ENCODE results near the gene ATP2B2.
"Not testable (repeated sequence)": the region's sequence is repeated elsewhere in the genome, so short reads cannot be mapped to it uniquely, and the experiment has no call there.

ATP2B2 gene

DNA sequence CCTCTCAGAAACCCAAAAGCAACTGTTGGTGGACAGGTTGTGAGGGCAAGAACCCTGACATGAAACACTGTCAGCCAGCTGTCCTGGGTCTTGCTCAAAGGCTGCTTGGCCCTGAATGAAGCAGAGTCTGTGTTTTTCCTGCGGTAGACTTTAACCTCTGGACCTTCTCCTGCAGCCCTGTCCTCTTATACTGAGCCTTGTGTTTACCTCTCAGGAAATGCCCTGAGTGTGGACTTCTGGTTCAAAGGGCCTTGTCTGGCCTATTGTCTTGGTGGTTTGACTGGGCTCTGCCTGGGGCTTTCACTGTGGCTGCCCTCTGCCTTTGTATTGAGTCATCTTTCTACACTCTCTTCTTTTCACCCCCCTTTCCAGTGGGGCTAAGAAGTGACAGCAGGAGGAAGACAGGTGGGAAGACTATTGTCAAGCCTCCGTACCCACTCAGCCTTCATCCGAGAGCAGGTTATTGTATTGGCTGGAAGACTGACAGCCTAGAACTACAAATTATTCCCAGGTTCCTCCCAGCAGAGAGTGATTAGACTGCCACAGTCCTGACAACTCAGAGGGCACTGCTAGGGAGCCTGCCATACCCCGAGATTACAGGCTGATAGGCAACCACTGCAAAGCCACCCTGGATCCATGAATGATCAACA, 187.9 kb downstream of the ATP2B2 start:
- DNase-seq, result no peak

DNA sequence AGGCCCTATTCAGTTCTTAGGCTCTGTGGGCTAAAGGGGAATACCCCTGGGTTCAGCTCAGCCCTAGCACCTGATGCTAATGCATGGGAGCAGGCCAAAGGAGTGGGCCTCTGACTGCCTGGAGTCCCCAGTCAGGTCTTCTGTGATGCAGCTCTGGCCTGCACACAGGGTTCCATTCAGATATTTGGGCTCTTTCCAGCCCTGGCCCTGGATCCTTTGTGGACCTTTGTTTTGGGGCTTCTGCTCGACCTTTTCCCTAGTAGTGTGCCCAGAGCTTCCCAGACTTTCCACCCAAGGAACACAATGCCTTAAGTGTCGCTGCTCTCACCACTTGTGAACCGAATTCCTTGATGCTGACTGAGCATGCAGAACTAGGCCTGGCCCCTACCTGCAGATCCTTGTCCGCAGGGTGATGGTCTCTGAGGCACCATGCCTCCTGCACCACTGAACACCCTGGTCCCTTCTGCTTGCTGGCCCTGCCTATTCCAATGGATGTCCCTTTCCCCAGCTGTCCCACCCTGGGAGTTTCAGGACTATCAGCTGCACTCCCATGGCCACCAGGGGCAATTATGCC, 189.5 kb downstream of the ATP2B2 start:
- DNase-seq, result no peak

DNA sequence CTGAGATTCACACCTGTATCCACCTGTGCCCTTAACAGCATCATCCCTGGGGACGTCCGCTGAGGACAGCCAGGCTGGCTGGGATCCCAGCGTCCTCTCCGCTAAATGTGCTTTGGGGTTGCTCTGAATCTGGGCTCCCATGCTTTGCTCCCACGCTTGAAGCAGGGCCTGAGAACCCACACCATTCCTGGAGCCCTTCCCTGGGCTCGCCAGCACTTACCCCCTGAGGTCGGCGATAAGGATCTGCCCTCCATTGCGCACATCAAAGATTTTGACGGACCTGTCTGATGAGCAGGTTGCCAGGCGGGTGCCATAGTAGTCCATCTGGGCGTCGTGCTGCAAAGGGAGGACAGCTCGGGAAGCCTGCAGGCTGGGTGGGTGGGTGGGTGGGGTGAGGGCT, 190.3 kb downstream of the ATP2B2 start:
- no peak for DNase-seq

DNA sequence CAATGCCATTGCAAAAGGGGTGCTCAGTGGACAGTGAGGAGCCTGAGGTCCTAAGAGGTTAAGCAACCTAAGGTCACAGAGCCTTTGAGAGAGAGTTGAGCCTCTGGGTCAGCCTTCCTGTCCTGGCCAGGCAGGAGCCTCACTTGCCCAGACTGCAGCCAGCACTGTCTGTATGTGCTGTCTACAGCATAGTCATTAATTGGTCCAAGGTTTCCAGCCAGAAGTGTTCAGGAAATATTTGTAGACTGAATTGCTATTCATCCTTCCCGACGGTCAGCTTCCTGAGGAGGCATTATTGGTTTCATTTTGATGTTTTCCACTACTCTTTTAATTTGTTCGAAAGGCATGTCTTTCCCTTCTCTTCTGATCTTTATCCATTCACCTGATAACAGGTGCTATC, 192.5 kb downstream of the ATP2B2 start:
- DNase-seq, result no peak

DNA sequence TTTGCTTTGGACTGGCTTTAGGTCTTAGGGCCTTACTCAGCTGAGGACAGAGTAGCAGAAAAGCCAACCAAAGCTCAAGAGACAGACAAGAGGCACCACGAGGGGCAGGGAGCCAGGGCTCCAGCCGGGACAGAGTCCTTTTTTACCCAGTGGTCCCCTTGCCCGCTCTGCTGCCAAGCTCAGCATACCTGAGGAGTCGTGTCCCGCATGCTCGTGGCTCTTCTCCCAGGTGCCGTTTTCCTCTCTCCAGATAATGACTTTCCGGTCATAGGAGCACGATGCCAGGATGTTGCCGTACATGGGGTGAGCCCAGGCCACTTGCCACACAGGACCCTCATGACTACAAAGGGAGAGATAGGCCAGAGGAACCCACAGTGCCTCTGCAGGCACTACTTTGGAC, 193.0 kb downstream of the ATP2B2 start:
- no peak for DNase-seq

DNA sequence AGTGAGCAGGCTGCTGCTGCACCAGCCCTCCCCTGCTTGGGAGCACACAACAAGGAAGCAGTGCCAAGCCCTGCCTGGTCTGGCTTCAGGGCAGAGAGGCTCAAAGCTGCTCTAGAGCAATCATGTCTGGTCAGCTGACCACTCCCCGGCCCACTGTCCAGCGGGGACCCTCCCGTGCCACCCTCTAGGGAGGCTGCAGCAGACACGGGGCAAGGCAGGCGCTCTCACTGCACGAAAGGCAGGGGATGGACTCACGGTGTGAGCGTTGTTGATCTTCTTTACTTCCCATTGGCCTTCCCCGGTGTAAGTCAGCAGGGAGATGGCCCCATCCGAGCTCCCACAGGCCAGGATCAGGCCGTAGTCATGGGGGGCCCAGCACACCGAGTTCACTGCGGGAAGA, 193.7 kb downstream of the ATP2B2 start:
- DNase-seq, result no peak

DNA sequence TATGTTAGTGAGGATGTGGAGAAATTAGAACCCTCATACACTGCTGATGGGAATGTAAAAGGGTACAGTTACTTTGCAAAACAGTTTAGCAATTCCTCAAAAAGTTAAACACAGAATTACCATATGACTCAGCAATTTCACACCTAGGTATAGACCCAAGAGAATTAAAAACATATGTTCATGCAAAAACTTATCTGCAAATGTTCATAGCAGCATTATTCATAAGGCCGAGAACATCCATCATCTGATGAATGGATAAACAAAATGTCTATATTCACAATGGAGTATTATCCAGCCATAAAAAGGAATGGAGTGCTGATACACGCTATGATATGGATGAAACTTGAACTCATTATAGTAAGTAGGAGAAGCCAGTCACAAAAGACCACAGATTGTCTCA, 194.8 kb downstream of the ATP2B2 start:
- DNase-seq, result no peak

DNA sequence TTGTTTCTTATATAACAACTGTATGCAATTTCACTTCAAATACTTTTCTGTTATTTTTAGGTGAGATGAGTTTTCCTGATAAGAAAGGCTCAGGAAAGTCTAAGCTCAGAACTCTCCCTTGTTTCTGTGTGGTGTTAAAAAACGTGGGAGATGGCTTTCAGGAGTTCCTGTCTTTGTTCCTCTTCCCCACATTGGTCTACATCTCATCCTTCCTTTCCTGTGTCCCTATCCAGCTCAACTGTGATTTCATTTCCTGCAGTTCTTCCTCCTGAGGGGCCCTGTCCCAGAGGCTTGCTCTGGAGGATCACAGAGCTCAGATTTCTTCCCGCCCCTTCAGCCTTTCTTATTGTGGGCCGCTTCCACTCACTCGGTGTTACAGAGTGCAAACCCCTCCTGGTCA, 195.7 kb downstream of the ATP2B2 start:
- DNase-seq, result no peak

DNA sequence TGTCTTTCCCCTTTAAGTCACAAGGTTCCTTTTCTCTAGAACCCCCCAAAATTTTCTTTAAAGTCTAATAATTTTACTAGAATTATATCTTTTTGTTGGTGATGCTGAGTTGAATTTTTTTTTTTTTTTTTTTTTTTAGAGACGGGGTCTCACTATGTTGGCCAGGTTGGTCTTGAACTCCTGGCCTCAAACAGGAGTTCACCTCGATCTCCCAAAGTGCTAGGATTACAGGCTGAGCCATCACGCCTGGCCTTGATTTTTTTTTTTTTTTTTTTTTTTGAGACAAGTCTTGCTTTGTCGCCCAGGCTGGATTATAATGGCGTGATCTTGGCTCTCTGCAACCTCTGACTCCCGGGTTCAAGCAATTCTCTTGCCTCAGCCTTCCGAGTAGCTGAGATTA, 196.7 kb downstream of the ATP2B2 start:
- DNase-seq, result no peak

DNA sequence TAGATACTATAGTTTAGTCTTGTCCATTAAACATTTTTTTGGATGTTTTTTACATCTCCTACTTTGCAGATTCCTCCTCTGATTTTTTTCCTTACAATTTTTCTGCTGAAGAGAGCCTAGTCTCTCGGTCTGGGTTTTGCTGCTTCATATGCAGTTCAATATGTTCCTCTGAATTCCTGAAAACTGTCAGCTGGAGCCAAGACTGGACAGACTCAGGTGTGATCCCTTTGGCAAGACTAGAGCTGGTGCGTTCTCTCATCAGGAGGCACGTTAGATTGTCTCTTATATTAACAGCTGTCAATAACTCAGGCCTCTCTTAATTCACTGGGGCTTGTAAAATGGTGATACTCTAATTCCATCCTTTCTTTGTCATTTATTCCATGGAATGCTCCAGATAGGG, 199.2 kb downstream of the ATP2B2 start:
- DNase-seq, result no peak

DNA sequence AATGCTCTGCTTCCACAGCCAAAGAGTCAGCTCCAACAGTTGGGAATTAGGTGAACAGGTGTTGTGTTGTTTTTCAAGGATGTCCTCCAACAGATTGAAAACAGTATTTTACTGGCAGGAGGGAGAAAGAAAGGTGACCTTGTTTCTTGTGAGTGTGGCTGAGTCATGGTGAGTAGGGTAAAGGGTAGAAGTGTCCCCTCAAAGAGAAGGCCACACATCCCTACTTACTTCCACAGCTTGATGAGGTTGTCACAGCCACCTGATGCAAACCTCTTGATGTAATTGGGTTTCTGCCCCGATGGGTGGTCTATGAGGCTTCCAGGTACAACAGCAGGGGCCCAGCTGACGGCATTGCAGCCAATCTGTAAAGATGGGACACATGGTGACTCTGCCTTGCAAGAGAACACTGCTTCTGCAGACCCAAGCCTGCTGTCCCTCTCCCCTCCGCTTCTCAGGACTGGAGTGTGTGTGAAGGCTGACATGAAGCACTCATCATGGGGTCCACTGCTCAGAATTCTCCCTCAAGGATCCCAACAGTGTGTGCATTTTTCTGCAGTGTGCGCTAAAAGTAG, 200.0 kb downstream of the ATP2B2 start:
- no peak for DNase-seq

DNA sequence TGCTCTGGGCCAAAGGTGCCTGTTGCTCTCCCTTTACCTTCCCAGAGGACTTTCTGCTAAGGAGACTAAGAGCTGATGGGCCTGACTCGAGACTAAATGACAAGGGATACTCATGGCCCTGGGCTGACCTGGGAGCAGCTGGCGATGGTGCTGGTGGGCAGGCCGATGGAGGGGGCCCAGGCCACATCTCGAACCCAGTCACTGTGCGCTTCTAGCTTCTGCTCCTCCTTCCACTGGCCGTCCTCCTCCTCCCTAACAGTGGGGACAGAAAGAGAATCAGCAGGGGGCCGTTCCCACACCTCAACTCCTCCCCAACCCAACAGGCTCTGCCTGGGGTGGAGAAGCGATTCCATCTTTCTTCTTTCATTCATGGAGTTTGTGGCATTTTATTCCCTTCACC, 200.5 kb downstream of the ATP2B2 start:
- no peak for DNase-seq

DNA sequence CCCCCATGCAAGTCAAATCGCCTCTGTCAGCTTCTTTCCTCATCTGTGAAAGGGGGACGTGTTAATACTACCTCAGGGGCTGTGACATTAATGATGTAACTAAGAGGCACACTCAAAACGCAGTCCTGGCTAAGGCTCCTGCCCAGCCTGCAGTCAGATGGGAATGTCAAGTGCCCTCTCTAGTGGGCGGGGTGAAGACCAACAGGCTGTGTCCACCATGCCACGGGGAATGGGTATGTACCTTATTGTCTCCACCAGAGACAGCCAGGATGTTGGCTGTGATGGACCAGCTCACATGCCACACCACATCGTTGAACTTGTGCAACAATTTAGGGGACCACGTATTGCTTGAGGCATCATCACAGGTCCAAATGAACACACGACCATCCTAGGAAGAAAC, 201.6 kb downstream of the ATP2B2 start:
- DNase-seq, result no peak

DNA sequence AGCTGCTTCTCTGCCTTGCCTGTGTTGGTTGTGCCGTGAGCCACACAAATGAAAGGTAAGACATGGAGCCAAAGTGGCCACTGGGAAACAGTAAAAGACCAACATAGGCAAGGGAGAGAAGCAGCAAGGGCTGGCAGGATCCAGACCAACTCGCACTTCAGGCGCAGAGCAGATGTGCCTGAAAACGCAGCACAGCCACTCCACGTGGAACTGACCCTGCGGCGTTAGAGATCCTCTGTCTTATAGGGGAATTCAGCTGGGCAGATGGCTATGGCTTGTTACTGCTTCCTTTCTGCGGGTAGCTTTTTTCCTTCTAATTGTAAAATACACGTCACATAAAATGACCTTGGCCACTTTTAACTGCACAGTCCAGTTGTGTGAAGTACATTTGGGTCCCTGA, 202.3 kb downstream of the ATP2B2 start:
- no peak for DNase-seq

DNA sequence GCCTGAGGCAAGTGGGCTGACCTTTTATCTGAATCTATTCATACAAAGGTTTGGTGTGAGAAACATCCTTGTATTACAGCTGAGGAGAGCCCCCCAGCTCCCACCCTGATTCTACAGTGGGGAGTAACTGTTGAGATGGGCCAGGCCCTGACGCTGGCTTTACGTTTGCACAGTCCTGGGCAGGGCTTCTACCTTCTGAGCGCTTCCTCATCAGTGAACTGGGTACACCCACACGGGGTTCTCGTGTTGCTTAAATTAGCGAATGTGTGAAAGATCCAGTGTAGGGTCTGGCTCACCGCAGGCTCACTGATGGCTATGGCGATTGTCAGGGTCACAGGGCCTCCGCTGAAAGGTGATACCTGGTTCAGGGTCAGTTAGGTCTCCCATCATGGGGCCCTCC, 205.3 kb downstream of the ATP2B2 start:
- no peak for DNase-seq

DNA sequence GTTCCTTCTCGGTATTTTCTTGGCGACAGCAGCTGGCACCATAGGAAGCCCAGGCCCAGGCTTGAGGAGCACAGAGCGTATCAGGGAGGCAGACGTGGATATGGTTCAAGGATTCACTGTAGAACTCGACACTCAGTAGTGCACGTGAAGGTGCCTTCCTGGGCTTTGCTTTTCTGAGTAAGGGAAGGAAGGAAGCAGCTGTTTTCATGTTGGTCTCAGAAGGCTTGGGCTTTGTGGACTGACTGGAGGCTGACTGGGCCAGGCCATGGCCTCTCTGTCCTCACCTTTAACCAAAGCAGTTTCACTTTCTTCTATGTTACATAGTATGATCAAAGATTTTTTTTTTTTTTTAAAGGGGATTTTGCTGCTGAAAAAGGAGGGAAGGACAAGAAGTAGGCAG, 205.7 kb downstream of the ATP2B2 start:
- DNase-seq, result no peak

DNA sequence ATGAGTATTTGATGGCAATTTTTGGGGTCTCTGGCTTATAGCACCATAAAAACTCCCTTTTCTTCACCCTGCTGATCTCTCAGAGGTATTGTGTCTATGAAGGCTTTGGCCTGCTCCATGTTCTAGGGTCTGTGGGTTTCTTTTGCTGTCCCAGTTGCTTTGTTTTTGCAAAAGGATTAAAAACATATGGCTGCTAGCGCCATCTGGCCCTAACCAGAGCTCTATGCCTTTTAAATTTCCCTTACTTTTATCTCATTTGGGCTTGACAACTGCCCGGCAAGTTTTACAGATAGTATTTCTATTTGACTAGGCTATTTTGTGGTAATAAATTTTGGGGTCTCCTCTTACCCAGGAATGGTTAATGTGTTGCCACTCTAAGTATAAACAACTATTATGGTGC, 206.2 kb downstream of the ATP2B2 start:
- DNase-seq, result peak; percentile 26

DNA sequence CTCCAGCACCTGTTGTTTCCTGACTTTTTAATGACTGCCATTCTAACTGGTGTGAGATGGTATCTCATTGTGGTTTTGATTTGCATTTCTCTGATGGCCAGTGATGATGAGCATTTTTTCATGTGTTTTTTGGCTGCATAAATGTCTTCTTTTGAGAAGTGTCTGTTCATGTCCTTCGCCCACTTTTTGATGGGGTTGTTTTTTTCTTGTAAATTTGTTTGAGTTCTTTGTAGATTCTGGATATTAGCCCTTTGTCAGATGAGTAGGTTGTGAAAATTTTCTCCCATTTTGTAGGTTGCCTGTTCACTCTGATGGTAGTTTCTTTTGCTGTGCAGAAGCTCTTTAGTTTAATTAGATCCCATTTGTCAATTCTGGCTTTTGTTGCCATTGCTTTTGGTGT, 207.3 kb downstream of the ATP2B2 start:
- not testable (repeated sequence) for DNase-seq

DNA sequence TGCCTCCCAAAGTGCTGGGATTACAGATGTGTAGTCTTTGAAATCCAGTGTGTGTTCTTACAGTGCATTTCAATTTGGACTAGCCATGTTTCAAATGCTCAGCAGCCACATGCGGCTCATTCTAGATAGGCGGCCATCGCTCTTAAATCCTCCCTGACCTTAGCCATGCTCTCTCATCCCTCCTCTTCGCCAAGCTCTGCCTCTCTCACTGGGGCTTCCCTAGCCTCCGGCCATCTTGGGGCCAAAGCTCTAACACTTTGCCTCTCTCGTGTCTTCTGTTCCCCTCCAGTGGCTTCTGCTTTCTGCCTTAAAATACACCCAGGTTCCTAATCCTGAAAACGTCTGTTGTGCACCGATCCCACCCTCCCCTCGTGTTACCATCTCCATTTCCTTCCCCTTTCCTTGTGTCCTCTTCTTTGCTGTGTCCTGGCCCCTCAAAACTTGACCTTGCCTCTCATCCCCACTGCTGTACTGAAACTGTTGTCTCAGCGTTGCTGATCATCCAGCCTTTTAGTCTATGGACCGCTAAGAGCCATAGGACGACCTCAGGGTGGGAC, 211.3 kb downstream of the ATP2B2 start:
- DNase-seq, result no peak

DNA sequence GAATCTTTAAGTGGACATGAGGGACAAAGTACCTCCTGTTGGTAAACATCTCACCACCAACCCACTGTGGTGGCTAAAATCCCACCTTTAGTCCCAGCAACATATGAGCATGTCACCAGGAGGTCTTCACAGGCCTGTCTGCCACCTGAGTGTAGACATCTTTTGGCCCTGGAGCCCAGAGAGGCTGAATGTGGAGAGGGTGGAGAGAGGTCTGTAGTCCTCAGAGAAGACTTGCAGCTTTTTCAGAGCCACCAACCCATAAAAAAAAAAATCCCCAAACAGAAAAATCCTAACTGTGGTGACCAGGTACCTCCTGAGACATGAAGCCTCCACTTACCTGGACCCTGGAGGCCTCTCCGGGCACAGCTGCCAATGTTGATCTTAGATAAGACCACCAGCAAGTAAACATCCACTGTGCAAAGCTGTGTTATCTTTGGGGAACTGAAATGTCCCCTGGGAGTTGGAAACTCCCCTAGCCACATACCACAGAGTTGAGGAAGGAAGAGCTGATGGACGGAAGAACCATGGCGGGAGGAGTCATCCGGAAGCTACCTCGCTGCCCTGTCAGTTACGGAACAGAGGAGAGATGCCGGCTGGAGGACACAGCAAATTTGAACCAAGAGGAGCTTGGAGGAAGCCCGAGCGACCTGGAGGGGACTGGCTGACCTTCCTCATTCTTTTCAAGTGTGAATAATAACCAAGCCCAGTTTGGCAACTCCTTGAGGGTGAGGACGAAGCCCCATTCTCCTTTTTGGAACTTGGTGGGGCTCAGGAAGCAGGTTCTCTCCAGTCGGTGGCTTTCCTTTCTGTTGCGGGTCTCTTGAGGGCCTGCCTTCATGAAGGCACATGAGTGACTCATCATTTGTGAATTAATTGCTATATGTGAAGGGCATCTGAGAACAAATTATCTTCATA, 212.6 kb downstream of the ATP2B2 start, which contains the start of gene GHRL:
Gene GHRL, minus strand, starts transcription at position 443 of the 915 bp plus-strand sequence. CDS start 2,767 bp downstream, outside the sequence.
- DNase-seq, result peak; percentile 85

DNA sequence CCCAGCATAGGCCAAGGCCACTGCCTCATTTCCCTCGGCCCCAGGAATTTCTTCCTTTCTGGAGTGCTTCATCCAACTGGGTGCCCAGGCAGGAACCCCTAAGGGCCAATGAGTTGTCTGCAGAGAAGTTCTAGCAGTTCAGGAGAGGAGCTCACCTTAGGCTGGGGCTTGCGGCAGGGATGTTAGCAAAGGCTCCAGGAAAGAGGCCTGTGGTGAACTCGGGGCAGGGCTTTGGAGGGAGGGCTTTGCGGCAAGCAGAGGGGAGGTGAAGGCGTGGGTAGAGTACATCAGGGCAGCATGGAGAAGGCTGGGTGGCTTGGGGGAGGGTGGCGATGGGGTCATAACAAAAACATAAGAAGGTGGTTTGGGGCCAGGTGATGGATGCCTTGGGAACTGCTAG, 213.7 kb downstream of the ATP2B2 start:
- DNase-seq, result no peak

DNA sequence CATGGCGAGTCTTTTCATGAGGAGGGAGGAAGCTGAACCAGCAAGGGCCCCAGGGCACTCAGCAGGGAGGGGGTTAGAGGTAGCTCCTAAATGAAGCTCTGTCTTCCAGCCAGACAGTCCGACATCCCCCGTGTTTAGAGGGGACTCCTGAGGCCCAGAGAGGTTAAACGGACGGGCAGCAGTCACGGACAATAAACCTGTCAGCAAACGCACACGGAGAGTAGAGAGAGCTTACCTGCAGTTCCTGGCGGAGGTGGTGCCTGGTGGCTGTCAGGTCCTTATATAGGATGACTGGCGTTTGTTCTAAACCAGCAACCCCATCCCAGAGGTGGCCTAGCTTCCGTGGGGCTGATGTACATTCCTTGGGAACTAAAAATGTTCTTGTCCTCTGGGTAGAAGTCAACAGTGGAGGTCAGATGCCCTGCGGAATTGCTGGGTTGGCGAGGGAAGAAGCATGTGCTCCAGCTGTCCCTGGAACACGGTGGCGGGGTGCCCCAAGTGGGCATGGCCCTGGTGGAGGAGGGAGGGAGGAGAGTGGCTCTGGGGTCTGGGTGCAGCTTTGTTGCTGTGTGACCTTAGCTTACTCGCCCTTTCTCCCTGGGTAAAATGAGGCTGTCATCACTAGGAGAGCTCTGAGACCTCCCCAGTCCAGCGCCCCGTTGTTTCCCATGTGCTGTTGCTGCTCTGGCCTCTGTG, 214.8 kb downstream of the ATP2B2 start:
- no peak for DNase-seq
